Activated T-helper 2 cell treated with anti-CD3 and anti-CD28 coated beads, Interferon-gamma antibody, Interleukin-2, Interleukin-4, amounts not matched to agents 10 μg/mL and 5 μg/mL and 100 μg/mL, durations not matched to agents 14 hours and 24 hours and 36 hours (primary cell): Measurements from ENCODE around the gene OOSP4B. TPM values are rescaled to one million over a fixed set of nuclear protein-coding genes. Genes with fewer than 3 reads are reported as not detected.
"Not testable (repeated sequence)": the region's sequence is repeated elsewhere in the genome, so short reads cannot be mapped to it uniquely, and the experiment has no call there.

Experiments
- DNase-seq: peaks from one replicate; pipeline ENCODE4 v3.0.0; 2021; ENCODE audit warnings: low spot score
- H3K27ac Mint-ChIP-seq: one replicate; pipeline ENCODE4 v1.8.0; 2021; ENCODE audit warnings: mixed read lengths
- H3K27me3 Mint-ChIP-seq: one replicate; pipeline ENCODE4 v1.8.0; 2021; ENCODE audit warnings: low read depth, mixed read lengths
- H3K36me3 Mint-ChIP-seq: one replicate; pipeline ENCODE4 v1.8.0; 2021; ENCODE audit warnings: low read depth, mixed read lengths
- H3K4me1 Mint-ChIP-seq: one replicate; pipeline ENCODE4 v1.8.0; 2021; ENCODE audit warnings: low read depth, mixed read lengths
- H3K4me3 Mint-ChIP-seq: one replicate; pipeline ENCODE4 v1.8.0; 2021; ENCODE audit warnings: low read depth, mild to moderate bottlenecking, moderate library complexity, mixed read lengths
- H3K9me3 Mint-ChIP-seq: one replicate; pipeline ENCODE4 v1.8.0; 2021; ENCODE audit warnings: mixed read lengths
- intact Hi-C: fragments of 100-400 bp; cut with micrococcal nuclease; formaldehyde crosslinking; loops from one replicate; pipeline ENCODE4 v1.15.1; 2023
- total RNA-seq: library from RNA; stranded (reverse); gene quantifications from 2 replicates; pipeline ENCODE4 v1.2.3, GENCODE V29; 2022

Gene OOSP4B
- total RNA-seq, 1 donor from 2014 or later = not detected

- H3K4me3 Mint-ChIP-seq, H3K4me1 Mint-ChIP-seq, DNase-seq, H3K27me3 Mint-ChIP-seq, H3K36me3 Mint-ChIP-seq, H3K27ac Mint-ChIP-seq, intact Hi-C loops, H3K9me3 Mint-ChIP-seq: not testable (repeated sequence)
Measured at GRCh38 chr11:60071644-60072043, 54.7 kb downstream of the OOSP4B start.

- intact Hi-C loops = no loop called here
- Mint-ChIP-seq H3K9me3 (no peaks in the 10 kb centered on the region), H3K36me3 (no peaks in the 10 kb centered on the region), H3K4me3 (no peak overlapping the region), H3K4me1 (no peaks in the 10 kb centered on the region), H3K27ac (no peak overlapping the region), H3K27me3 (peaks cover 2% of the 10 kb centered on the region)
- no peak for DNase-seq
Measured at GRCh38 chr11:60077216-60077817, 60.3 kb downstream of the OOSP4B start.

- Mint-ChIP-seq H3K9me3 (no peaks in the 10 kb centered on the region), H3K36me3 (no peaks in the 10 kb centered on the region), H3K4me3 (no peak overlapping the region), H3K4me1 (no peaks in the 10 kb centered on the region), H3K27ac (no peak overlapping the region), H3K27me3 (peaks cover 4% of the 10 kb centered on the region)
- no peak for DNase-seq
- intact Hi-C loops = no loop called here
Measured at GRCh38 chr11:60077981-60078380, 61.0 kb downstream of the OOSP4B start.

GRCh38 chr11:60078745-60079144 is 61.8 kb downstream of the OOSP4B start:
- DNase-seq = no peak
- no peaks in the 10 kb centered on the region for H3K36me3 Mint-ChIP-seq

GRCh38 chr11:60080535-60080934 is 63.6 kb downstream of the OOSP4B start:
- Mint-ChIP-seq H3K4me3 (no peak overlapping the region), H3K27ac (no peak overlapping the region), H3K36me3 (no peaks in the 10 kb centered on the region), H3K4me1 (no peaks in the 10 kb centered on the region), H3K27me3 (peaks cover 4% of the 10 kb centered on the region), H3K9me3 (no peaks in the 10 kb centered on the region)
- intact Hi-C loops = no loop called here
- DNase-seq = no peak

More at GRCh38 chr11:60078745-60079144, 61.8 kb downstream of the OOSP4B start:
- no peak overlapping the region for H3K4me3 Mint-ChIP-seq
- H3K27ac Mint-ChIP-seq = no peak overlapping the region
- H3K4me1 Mint-ChIP-seq = no peaks in the 10 kb centered on the region
- intact Hi-C loops = no loop called here
- no peaks in the 10 kb centered on the region for H3K9me3 Mint-ChIP-seq
- peaks cover 4% of the 10 kb centered on the region for H3K27me3 Mint-ChIP-seq

Other genes starting within 250 kb of the OOSP4B start
- 87.7 and 90.4 TPM in 2 replicates for gene MRPL16, start 206.4 kb upstream of the OOSP4B start, total RNA-seq
- gene CBLIF, start 171.7 kb upstream of the OOSP4B start, total RNA-seq = not detected in 2 replicates
- 0.25 TPM in 1 of 2 replicates, not detected in the other for gene TCN1, start 150.7 kb upstream of the OOSP4B start, total RNA-seq
- gene OOSP3, start 138.4 kb upstream of the OOSP4B start, total RNA-seq = not detected in 2 replicates
- not detected in 2 replicates for gene OOSP1, start 78.7 kb upstream of the OOSP4B start, total RNA-seq
- gene OOSP4A, start 53.1 kb upstream of the OOSP4B start, total RNA-seq = not detected in 2 replicates
- gene OOSP2, start 23.2 kb downstream of the OOSP4B start, total RNA-seq = not detected in 2 replicates
- not detected in 2 replicates for gene MS4A3, start 39.5 kb downstream of the OOSP4B start, total RNA-seq
- gene MS4A2, start 71.5 kb downstream of the OOSP4B start, total RNA-seq = not detected in 2 replicates
- not detected in 2 replicates for gene MS4A6A, start 165.9 kb downstream of the OOSP4B start, total RNA-seq
- not detected in 2 replicates for gene MS4A4E, start 226.0 kb downstream of the OOSP4B start, total RNA-seq